ENCODE data around the gene NEUROD4.

The NEUROD4 gene

GRCh38 chr12:55058776-55059175 is 39.0 kb downstream of the NEUROD4 start:
- DNase-seq (ENCODE audit: low read depth) = no peak

- DNase-seq (ENCODE audit: low read depth) = no peak
Observed at GRCh38 chr12:55060470-55060869, 40.7 kb downstream of the NEUROD4 start.

- DNase-seq (ENCODE audit: low read depth) = no peak
Observed at GRCh38 chr12:55061024-55061423, 41.2 kb downstream of the NEUROD4 start.

- DNase-seq (ENCODE audit: low read depth) = no peak
Observed at GRCh38 chr12:55063291-55063690, 43.5 kb downstream of the NEUROD4 start.

- no peak for DNase-seq (ENCODE audit: low read depth)
Observed at GRCh38 chr12:55065535-55065934, 45.8 kb downstream of the NEUROD4 start.

GRCh38 chr12:55067701-55068100 is 47.9 kb downstream of the NEUROD4 start:
- DNase-seq (ENCODE audit: low read depth) = no peak

- DNase-seq (ENCODE audit: low read depth) = no peak
Observed at GRCh38 chr12:55068416-55069010, 48.7 kb downstream of the NEUROD4 start.

GRCh38 chr12:55072083-55072482 is 52.3 kb downstream of the NEUROD4 start:
- peak; percentile 68 for DNase-seq (ENCODE audit: low read depth)

GRCh38 chr12:55073043-55074022 is 53.6 kb downstream of the NEUROD4 start:
- peak; percentile 74 for DNase-seq (ENCODE audit: low read depth)

- DNase-seq (ENCODE audit: low read depth) = no peak
Observed at GRCh38 chr12:55074806-55075205, 55.0 kb downstream of the NEUROD4 start.

Measured in stimulated activated CD8-positive, alpha-beta memory T cell treated with anti-CD3 and anti-CD28 coated beads, Interleukin-15, amount 100 ng/mL, for 1 hour (primary cell).